MM.1S (cell line): Measurements from ENCODE around the gene ARHGEF19.

Experiments used
- CTCF ChIP-seq: fragments of 300-600 bp; sonication (generic); IDR thresholded peaks from 2 replicates; pipeline ENCODE4 v1.5.1; 2016; ENCODE audit warnings: antibody characterized with exemption, low read length, mixed read lengths
- EZH2 ChIP-seq: fragments of 300-600 bp; sonication (generic); optimal IDR thresholded peaks from 2 replicates; pipeline ENCODE3; 2017; ENCODE audit warnings: low read depth, mild to moderate bottlenecking, antibody characterized with exemption, low read length, mixed read lengths
- EZH2phosphoT487 ChIP-seq: fragments of 300-600 bp; sonication (generic); IDR thresholded peaks from 2 replicates; pipeline ENCODE4 v1.6.1; 2018; ENCODE audit warnings: antibody characterized with exemption, low read length

GRCh38 chr1:16151995-16152384 is 60.5 kb downstream of the ARHGEF19 start:
- TF ChIP-seq CTCF (no peak), EZH2phosphoT487 (no peak), EZH2 (no peak)
